GM19023 (cell line): ENCODE measurements around the gene SLC1A2.

ENCODE experiments used
- ATAC-seq: cut with Tn5 transposase; IDR thresholded peaks from one replicate; pipeline ENCODE4 v1.9.1; 2021; ENCODE audit warnings: mild to moderate bottlenecking, moderate library complexity; ENCODE audit not compliant: unreplicated experiment

Gene SLC1A2

GRCh38 chr11:35204614-35205013, 214.7 kb downstream of the SLC1A2 start:
- no peak for ATAC-seq
